Neural cell (in vitro differentiated cells): Measurements from ENCODE around the gene ACTG1. TPM values are rescaled to one million over a fixed set of nuclear protein-coding genes. Genes with fewer than 3 reads are reported as not detected.
A peak's percentile ranks its signal among the peaks of the same experiment; 100 is the strongest.

Experiments used
- H2AFZ ChIP-seq: fragments of 200-600, 300-800 bp; sonication (generic), shearing (Covaris generic); 2 replicates; pipeline ENCODE4 v1.6.0; 2014; ENCODE audit warnings: low read depth, mild to moderate bottlenecking, antibody characterized with exemption, low read length, moderate library complexity
- H3F3A ChIP-seq: fragments of 200-600 bp; shearing (Covaris generic); 2 replicates; pipeline ENCODE4 v1.6.1; 2016; ENCODE audit warnings: mild to moderate bottlenecking, moderate library complexity, mixed read lengths, antibody characterized with exemption, low read length; ENCODE audit not compliant: insufficient read depth, poor library complexity, severe bottlenecking
- H3K27ac ChIP-seq: fragments of 200-600, 300-800 bp; sonication (generic), shearing (Covaris generic); 2 replicates; pipeline ENCODE4 v1.5.1; 2014; ENCODE audit warnings: mild to moderate bottlenecking, low read length, moderate library complexity
- H3K27me3 ChIP-seq: fragments of 300-800, 200-600 bp; sonication (generic), shearing (Covaris generic); 2 replicates; pipeline ENCODE4 v1.6.0; 2014; ENCODE audit warnings: mild to moderate bottlenecking, low read depth, low read length, moderate library complexity; ENCODE audit not compliant: insufficient read depth
- H3K36me3 ChIP-seq: fragments of 300-800, 200-600 bp; sonication (generic), shearing (Covaris generic); 2 replicates; pipeline ENCODE4 v1.5.1; 2014; ENCODE audit warnings: mild to moderate bottlenecking, antibody characterized with exemption, low read length, moderate library complexity; ENCODE audit not compliant: insufficient read depth
- H3K4me2 ChIP-seq: fragments of 300-800, 200-600 bp; sonication (generic), shearing (Covaris generic); 2 replicates; pipeline ENCODE4 v1.6.0; 2014; ENCODE audit warnings: mild to moderate bottlenecking, low read length
- H3K4me3 ChIP-seq: fragments of 300-800, 200-600 bp; sonication (generic), shearing (Covaris generic); 2 replicates; pipeline ENCODE4 v1.5.1; 2014; ENCODE audit warnings: mild to moderate bottlenecking, low read length, moderate library complexity
- H3K79me2 ChIP-seq: fragments of 200-600 bp; shearing (Covaris generic); replicated peaks from 2 replicates; pipeline ENCODE4 v1.6.0; 2014; ENCODE audit warnings: mild to moderate bottlenecking, low read length, moderate library complexity; ENCODE audit not compliant: insufficient read depth
- H3K9ac ChIP-seq: fragments of 300-800, 200-600 bp; sonication (generic), shearing (Covaris generic); 2 replicates; pipeline ENCODE4 v1.6.1; 2016; ENCODE audit warnings: mild to moderate bottlenecking, low read length, mixed read lengths
- H3K9me2 ChIP-seq: fragments of 200-600 bp; shearing (Covaris generic); 2 replicates; pipeline ENCODE4 v1.6.1; 2016; ENCODE audit warnings: mild to moderate bottlenecking, low read length, mixed read lengths; ENCODE audit not compliant: insufficient read depth
- H3K9me3 ChIP-seq: fragments of 200-600, 300-800 bp; sonication (generic), shearing (Covaris generic); 2 replicates; pipeline ENCODE4 v1.6.1; 2016; ENCODE audit warnings: mild to moderate bottlenecking, mixed run types, low read length, moderate library complexity, mixed read lengths
- H4K20me1 ChIP-seq: fragments of 200-600 bp; shearing (Covaris generic); 2 replicates; pipeline ENCODE4 v1.6.1; 2016; ENCODE audit warnings: mild to moderate bottlenecking, mixed run types; ENCODE audit not compliant: insufficient read depth
- EP300 ChIP-seq: fragments of 450-650 bp; conservative IDR thresholded peaks from 2 replicates; pipeline ENCODE4 v1.6.1; 2014; ENCODE audit warnings: antibody characterized with exemption, mild to moderate bottlenecking, moderate library complexity; ENCODE audit not compliant: poor library complexity, severe bottlenecking
- EZH2 ChIP-seq: fragments of 200-600, 300-800 bp; shearing (Covaris generic), sonication (generic); IDR thresholded peaks from 2 replicates; pipeline ENCODE4 v1.6.1; 2014; ENCODE audit warnings: antibody characterized with exemption, low read length, borderline replicate concordance, mild to moderate bottlenecking; ENCODE audit not compliant: insufficient read depth, poor library complexity, severe bottlenecking
- MXI1 ChIP-seq: fragments of 450-650 bp; conservative IDR thresholded peaks from 2 replicates; pipeline ENCODE4 v1.6.1; 2014; ENCODE audit warnings: antibody characterized with exemption, mild to moderate bottlenecking; ENCODE audit not compliant: poor library complexity, severe bottlenecking
- POLR2AphosphoS5 ChIP-seq: IDR thresholded peaks from 2 replicates; pipeline ENCODE4 v1.6.1; 2012
- RAD21 ChIP-seq: fragments of 450-650 bp; conservative IDR thresholded peaks from 2 replicates; pipeline ENCODE4 v1.6.1; 2014; ENCODE audit warnings: antibody characterized with exemption, mild to moderate bottlenecking, moderate library complexity
- REST ChIP-seq: IDR thresholded peaks from 2 replicates; pipeline ENCODE4 v1.6.1; 2012; ENCODE audit warnings: borderline replicate concordance
- SMC3 ChIP-seq: fragments of 450-650 bp; conservative IDR thresholded peaks from 2 replicates; pipeline ENCODE4 v1.6.1; 2014; ENCODE audit warnings: antibody characterized with exemption, mild to moderate bottlenecking, moderate library complexity; ENCODE audit not compliant: poor library complexity
- TAF1 ChIP-seq: IDR thresholded peaks from 2 replicates; pipeline ENCODE4 v1.6.1; 2012; ENCODE audit warnings: low read depth
- polyA plus RNA-seq: library from polyadenylated mRNA; depleted of rRNA; stranded (reverse); fragments of >200 nt; gene quantifications from 2 replicates; pipeline ENCODE4 v1.2.3, GENCODE V29; 2014
- TF ChIP-seq, protein P1 (sequence below): fragments of 450-650 bp; IDR thresholded peaks from 2 replicates; pipeline ENCODE4 v1.5.1; 2014; ENCODE audit warnings: antibody characterized with exemption, mild to moderate bottlenecking, moderate library complexity; ENCODE audit not compliant: poor library complexity, severe bottlenecking

The ACTG1 gene
- polyA plus RNA-seq, 1 donor from 2014 or later, result 9,187 TPM

DNA sequence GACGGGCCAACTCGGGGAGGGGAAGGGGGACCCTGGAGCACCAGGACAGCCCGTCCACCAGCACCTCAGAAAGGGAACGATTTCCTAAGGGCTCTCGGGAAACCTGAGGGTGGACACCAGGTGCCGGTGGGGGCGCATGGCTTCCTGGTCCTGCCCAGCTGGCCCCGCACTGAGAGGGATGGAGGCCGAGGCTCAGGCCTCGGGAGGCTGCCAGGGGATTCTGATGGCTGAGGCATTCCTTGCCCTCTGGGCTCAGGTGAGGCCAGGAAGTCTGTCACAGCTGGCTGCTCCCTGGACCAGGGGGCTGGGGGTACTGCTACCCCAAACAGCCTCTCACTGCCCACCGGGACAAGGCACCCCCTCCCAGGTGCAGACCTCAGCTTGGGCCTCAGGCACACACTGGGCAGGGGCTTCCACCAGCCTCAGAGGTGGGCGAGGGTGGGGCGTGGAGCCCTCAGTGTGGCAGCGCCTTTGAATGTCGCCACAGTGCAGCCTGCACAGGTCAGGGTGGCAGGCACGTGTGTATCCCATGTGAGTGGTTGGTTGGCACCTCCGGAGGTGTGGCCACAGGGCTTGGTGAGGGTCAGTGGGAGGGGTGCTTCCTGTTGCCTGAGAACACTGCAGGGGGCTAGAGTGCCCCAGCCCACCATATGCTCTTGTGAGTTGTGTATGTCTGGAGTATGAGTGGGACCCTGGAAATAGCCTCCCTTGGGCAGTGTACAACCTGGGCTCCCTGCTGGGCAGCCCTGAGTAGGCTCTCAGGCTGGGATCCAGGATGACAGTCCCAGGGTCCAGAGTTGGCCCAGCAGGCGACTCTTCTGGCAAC, 11.7 kb upstream of the ACTG1 start:
- TF ChIP-seq POLR2AphosphoS5, result no peak
- no peak for TF ChIP-seq REST
- TF ChIP-seq TAF1, result no peak
- TF ChIP-seq EP300, result no peak
- TF ChIP-seq, protein P1, sequence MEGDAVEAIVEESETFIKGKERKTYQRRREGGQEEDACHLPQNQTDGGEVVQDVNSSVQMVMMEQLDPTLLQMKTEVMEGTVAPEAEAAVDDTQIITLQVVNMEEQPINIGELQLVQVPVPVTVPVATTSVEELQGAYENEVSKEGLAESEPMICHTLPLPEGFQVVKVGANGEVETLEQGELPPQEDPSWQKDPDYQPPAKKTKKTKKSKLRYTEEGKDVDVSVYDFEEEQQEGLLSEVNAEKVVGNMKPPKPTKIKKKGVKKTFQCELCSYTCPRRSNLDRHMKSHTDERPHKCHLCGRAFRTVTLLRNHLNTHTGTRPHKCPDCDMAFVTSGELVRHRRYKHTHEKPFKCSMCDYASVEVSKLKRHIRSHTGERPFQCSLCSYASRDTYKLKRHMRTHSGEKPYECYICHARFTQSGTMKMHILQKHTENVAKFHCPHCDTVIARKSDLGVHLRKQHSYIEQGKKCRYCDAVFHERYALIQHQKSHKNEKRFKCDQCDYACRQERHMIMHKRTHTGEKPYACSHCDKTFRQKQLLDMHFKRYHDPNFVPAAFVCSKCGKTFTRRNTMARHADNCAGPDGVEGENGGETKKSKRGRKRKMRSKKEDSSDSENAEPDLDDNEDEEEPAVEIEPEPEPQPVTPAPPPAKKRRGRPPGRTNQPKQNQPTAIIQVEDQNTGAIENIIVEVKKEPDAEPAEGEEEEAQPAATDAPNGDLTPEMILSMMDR, result no peak
- no peak for TF ChIP-seq MXI1
- TF ChIP-seq EZH2, result no peak
- TF ChIP-seq RAD21, result no peak
- TF ChIP-seq SMC3, result no peak
- no peak overlapping the region for H2AFZ ChIP-seq
- peaks cover 16% of the 10 kb centered on the region for H3K27me3 ChIP-seq
- H3K4me3 ChIP-seq, result no peak overlapping the region
- no peaks in the 10 kb centered on the region for H3K9me3 ChIP-seq
- H3K4me2 ChIP-seq, result no peak overlapping the region
- no peaks in the 10 kb centered on the region for H3K9me2 ChIP-seq
- no peaks in the 10 kb centered on the region for H3F3A ChIP-seq
- no peak overlapping the region for H3K27ac ChIP-seq
- H3K79me2 ChIP-seq, result peaks cover 10% of the 10 kb centered on the region
- no peak overlapping the region for H3K9ac ChIP-seq
- no peaks in the 10 kb centered on the region for H4K20me1 ChIP-seq
- H3K36me3 ChIP-seq, result no peaks in the 10 kb centered on the region

DNA sequence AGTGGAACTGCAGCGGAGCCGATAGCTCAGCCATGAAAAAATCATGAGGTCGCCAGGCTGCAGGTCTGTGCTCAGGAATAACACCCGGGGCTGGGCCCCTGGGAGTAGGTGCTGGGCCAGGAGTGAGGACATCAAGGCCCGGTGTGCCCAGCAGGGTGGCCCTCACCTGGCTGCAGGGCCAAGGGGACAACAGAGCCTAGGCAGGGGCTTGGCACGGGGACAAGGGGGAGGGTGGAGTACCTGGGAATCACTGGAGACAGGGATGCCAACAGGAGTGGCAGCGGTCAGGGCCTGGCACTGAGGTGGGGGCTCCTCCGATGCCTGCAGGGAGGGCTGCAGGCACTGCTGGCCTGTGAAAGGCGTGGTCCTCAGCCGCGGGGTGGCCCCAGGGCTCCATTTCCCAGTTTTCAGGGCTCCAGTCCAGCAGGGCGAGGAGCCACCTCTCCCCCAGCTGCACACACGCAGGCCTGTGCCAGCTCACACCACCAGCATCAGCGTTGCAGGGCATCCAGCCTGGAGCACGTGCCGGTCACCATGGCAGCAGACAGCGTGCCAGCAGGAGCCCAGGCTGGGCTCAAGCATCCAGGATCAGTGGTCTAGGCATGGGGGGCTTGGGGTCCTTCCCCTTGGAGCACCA, 10.9 kb upstream of the ACTG1 start:
- Histone ChIP-seq H2AFZ (no peak overlapping the region), H3K4me3 (no peak overlapping the region), H3K4me2 (no peak overlapping the region)

More for the DNA sequence above, 10.9 kb upstream of the ACTG1 start:
- H3K9me2 ChIP-seq, result no peaks in the 10 kb centered on the region
- no peaks in the 10 kb centered on the region for H3K9me3 ChIP-seq
- no peak for TF ChIP-seq TAF1
- no peak for TF ChIP-seq REST
- no peak for TF ChIP-seq POLR2AphosphoS5
- TF ChIP-seq RAD21, result no peak
- no peak for TF ChIP-seq SMC3
- no peak for TF ChIP-seq EP300
- TF ChIP-seq, protein P1, result peak; percentile 46
- TF ChIP-seq EZH2, result no peak
- peak; percentile 12 for TF ChIP-seq MXI1
- peak overlapping the region; percentile 9 for H3K9ac ChIP-seq
- H3K27me3 ChIP-seq, result peaks cover 24% of the 10 kb centered on the region
- H3K27ac ChIP-seq, result no peak overlapping the region
- H3K79me2 ChIP-seq, result peaks cover 10% of the 10 kb centered on the region
- H3F3A ChIP-seq, result no peaks in the 10 kb centered on the region
- no peaks in the 10 kb centered on the region for H3K36me3 ChIP-seq
- H4K20me1 ChIP-seq, result no peaks in the 10 kb centered on the region
